Measurements from ENCODE around the gene PHEX. TPM values are rescaled to one million over a fixed set of nuclear protein-coding genes. Genes with fewer than 3 reads are reported as not detected.

The PHEX gene
- total and polyA plus RNA-seq, 7 donors = 0.16 to 0.83 (median 0.71) TPM; not detected in 2

DNA sequence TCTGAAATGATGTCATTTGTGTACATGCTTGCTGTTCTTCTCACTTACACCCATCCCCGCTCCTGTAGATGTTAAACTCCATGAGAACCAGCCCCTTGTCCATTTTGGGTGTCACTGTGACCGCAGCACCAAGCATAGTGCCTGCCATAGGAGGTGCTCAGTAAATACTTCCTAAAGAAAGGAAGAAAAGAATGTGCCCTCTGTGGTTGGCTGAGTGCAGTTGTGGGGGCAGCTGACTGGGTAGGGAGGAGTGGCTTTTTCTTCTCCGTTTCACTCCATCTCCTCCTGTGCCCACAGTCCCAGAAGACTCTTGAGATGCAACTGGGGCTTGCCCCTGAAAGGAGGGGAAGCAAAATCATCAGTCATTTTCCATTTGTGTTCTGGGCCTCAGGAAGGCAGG is 25.5 kb downstream of the PHEX start:
- no peak for TF ChIP-seq EP300 (IDR thresholded peaks at IDR 0.05)
- TF ChIP-seq POLR2A (IDR thresholded peaks at IDR 0.05) = no peak
- intact Hi-C loops (cut with DNase I) = no loop called here
- no peak overlapping the region for H3K27ac ChIP-seq
- no peaks in the 10 kb centered on the region for H3K27me3 ChIP-seq
- no peaks in the 10 kb centered on the region for H3K9me3 ChIP-seq
- no peak for DNase-seq
- 69 to 95% methylated on average over 3 of the region's 3 CpGs for WGBS, 2 donors
- H3K36me3 ChIP-seq = no peaks in the 10 kb centered on the region
- no peak overlapping the region for H3K4me3 ChIP-seq
- no peaks in the 10 kb centered on the region for H3K4me1 ChIP-seq

DNA sequence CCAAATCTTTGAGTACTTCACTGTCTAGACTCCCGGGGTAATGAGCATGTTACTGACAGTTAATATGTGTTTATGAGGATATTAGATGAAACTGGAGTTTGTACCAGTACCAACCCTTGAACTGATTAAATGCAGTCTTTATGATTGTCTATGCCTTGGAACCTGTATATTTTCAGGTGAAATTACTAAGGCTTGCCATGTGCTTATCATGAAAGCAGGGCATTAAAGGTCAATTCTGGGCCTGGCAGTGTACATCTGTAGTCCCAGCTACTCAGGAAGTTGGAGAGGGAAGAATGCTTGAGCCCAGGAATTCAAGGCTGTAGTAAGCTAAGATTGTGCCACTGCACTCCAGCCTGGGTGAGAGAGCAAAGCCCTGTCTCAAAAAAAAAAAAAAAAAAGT is 27.6 kb downstream of the PHEX start:
- intact Hi-C loops (cut with DNase I) = no loop called here
- Histone ChIP-seq H3K4me3 (no peak overlapping the region), H3K27me3 (no peaks in the 10 kb centered on the region), H3K9me3 (no peaks in the 10 kb centered on the region), H3K4me1 (no peaks in the 10 kb centered on the region), H3K36me3 (no peaks in the 10 kb centered on the region), H3K27ac (no peak overlapping the region)
- 61 to 84% methylated on average over 1 of the region's 1 CpG for WGBS, 2 donors
- DNase-seq = no peak
- TF ChIP-seq, protein P1, sequence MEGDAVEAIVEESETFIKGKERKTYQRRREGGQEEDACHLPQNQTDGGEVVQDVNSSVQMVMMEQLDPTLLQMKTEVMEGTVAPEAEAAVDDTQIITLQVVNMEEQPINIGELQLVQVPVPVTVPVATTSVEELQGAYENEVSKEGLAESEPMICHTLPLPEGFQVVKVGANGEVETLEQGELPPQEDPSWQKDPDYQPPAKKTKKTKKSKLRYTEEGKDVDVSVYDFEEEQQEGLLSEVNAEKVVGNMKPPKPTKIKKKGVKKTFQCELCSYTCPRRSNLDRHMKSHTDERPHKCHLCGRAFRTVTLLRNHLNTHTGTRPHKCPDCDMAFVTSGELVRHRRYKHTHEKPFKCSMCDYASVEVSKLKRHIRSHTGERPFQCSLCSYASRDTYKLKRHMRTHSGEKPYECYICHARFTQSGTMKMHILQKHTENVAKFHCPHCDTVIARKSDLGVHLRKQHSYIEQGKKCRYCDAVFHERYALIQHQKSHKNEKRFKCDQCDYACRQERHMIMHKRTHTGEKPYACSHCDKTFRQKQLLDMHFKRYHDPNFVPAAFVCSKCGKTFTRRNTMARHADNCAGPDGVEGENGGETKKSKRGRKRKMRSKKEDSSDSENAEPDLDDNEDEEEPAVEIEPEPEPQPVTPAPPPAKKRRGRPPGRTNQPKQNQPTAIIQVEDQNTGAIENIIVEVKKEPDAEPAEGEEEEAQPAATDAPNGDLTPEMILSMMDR (IDR thresholded peaks at IDR 0.05) = no peak
- TF ChIP-seq EP300 (IDR thresholded peaks at IDR 0.05) (no peak), POLR2A (IDR thresholded peaks at IDR 0.05) (no peak), POLR2AphosphoS5 (IDR thresholded peaks at IDR 0.05) (no peak)

DNA sequence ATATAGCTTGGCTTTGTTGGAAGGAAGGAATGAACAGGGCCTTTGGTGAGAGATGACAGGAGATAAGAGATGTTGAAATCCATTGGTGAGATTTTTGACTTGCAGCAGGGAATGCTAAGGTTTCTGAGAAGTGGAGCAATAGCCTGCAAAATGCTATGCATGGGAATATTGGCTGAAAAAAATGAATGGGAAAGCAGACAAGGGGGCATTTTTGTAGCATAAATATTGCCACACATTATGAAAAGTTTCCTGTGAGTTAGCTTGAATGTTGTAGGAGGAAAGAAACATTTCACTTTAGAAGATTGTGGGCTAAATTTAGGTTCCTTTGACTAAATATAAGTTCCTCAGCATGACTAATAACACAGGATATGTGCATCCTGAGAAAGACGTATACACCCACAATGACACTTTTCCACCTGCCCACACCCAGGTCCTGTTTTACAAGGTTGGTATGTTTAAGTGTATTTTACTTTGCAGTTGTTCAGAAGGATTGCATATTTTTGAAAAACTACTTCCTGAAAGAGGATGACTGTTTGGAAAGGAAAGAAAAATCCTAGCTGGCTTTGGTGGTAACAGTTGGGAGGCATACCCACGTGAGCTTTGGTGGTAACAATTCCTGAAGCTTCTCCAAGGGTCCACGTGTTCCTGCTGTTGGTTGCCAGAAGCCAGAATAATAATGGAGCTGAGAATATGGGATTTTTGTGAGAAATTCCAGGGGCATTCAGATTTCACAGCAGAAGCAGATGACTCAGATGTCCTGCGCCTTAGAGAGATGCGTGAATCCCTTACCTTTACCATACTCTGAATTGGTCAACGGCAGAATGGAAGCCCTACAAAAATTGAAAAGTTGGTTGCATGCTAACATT is 28.5 kb downstream of the PHEX start:
- H3K4me3 ChIP-seq = no peak overlapping the region
- H3K27me3 ChIP-seq = no peaks in the 10 kb centered on the region
- H3K36me3 ChIP-seq = no peaks in the 10 kb centered on the region
- no peaks in the 10 kb centered on the region for H3K4me1 ChIP-seq
- intact Hi-C loops (cut with DNase I) = no loop called here
- WGBS, 2 donors = 67 to 71% methylated on average over 6 of the region's 6 CpGs
- H3K9me3 ChIP-seq = no peaks in the 10 kb centered on the region
- DNase-seq = no peak
- TF ChIP-seq POLR2AphosphoS5 (IDR thresholded peaks at IDR 0.05) (no peak), EP300 (IDR thresholded peaks at IDR 0.05) (no peak), POLR2A (IDR thresholded peaks at IDR 0.05) (no peak)
- TF ChIP-seq, protein P1 (IDR thresholded peaks at IDR 0.05) = no peak
- H3K27ac ChIP-seq = no peak overlapping the region

DNA sequence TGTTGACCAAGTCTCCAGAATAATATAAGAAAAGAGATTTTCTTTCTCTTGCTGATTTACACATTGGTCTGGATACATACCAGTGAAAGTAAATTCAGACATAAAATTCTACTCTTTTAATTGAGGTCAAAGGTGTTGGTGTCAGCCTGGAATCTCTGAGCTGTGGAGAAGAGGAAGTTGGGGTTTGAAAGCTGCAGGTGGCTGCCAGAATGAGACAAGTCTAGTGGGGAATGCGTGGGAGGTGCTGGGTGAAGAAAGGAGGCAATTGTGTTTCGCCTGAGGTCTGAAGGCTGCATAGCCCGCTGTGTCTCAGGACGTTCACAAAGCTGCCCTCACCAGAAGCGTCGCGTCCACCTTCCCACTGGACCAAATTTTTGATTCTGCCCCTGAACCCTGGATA is 31.2 kb downstream of the PHEX start:
- no peak overlapping the region for H3K27ac ChIP-seq
- no peaks in the 10 kb centered on the region for H3K36me3 ChIP-seq
- intact Hi-C loops (cut with DNase I) = no loop called here
- no peaks in the 10 kb centered on the region for H3K9me3 ChIP-seq
- no peak for TF ChIP-seq POLR2AphosphoS5 (IDR thresholded peaks at IDR 0.05)
- no peak for TF ChIP-seq EP300 (IDR thresholded peaks at IDR 0.05)
- TF ChIP-seq, protein P1 (IDR thresholded peaks at IDR 0.05) = no peak
- no peak for TF ChIP-seq POLR2A (IDR thresholded peaks at IDR 0.05)
- H3K4me1 ChIP-seq = no peaks in the 10 kb centered on the region
- H3K4me3 ChIP-seq = no peak overlapping the region
- no peak for DNase-seq
- 24 to 46% methylated on average over 7 of the region's 7 CpGs for WGBS, 2 donors
- no peaks in the 10 kb centered on the region for H3K27me3 ChIP-seq

DNA sequence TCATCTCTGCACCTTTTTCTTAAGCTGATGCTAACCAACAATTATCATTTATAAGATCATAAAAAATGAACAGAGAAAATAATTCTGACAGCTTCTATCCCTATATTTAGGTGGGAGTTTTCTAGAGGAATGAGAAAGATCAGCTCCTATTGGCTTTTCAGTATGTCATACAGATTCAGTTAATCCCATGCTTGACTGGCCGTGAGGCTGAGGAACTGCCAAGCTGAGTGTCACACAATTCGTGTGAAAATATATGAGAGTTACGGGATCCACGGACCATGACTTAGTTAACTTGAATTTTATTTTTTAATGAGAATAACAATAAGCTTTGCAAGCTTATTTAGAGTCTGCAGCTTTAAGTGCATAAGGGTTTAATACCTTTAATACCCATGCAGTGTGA is 37.5 kb downstream of the PHEX start:
- intact Hi-C loops (cut with DNase I) = no loop called here
- H3K9me3 ChIP-seq = no peaks in the 10 kb centered on the region
- 83 to 94% methylated on average over 4 of the region's 4 CpGs for WGBS, 2 donors
- TF ChIP-seq POLR2AphosphoS5 (IDR thresholded peaks at IDR 0.05) (no peak), EP300 (IDR thresholded peaks at IDR 0.05) (no peak), POLR2A (IDR thresholded peaks at IDR 0.05) (no peak)
- TF ChIP-seq, protein P1 (IDR thresholded peaks at IDR 0.05) = no peak
- no peak overlapping the region for H3K4me3 ChIP-seq
- no peaks in the 10 kb centered on the region for H3K4me1 ChIP-seq
- H3K27ac ChIP-seq = no peak overlapping the region
- H3K36me3 ChIP-seq = no peaks in the 10 kb centered on the region
- no peak for DNase-seq
- H3K27me3 ChIP-seq = no peaks in the 10 kb centered on the region

All from sigmoid colon (tissue), 7 donors.